Measurements from ENCODE around the gene RAD51B. TPM values are rescaled to one million over a fixed set of nuclear protein-coding genes. Genes with fewer than 3 reads are reported as not detected.

RAD51B gene
- polyA plus RNA-seq, 1 donor (not counting 4 experiments of a cell fraction or from before 2014, with no cell fraction given) = 13.3 TPM

DNA sequence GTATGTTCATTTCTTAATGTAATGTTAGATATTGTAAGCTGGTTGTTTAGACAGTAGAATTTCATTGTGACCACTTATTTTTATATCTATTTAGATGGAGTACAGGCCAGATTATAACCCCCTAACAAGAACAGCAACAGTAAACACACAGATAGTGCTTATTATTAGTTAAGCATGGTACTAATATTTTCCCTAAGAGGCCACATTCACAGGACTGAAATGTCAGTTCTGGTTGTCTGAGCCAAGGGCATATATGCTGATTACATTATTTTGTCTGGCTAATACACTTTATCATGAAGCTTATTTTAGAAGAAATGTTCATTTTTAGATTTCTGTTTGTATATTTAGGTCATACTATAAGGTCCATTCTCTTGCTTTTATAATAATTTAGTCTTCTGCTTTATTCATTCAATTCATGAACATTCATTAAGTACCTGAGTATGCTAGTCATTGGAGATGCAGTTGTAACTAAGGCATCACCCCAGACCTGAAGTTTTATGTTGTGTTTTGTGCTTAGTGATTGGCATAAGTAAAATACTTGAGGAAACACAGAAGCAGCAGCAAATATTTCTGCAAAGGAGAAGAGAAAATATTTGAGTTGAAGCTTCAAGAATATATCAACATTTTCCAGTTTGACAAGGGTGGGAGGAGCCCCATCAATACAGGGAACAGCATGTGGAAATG lies 413.7 kb downstream of the RAD51B start:
- TF ChIP-seq, protein P1, sequence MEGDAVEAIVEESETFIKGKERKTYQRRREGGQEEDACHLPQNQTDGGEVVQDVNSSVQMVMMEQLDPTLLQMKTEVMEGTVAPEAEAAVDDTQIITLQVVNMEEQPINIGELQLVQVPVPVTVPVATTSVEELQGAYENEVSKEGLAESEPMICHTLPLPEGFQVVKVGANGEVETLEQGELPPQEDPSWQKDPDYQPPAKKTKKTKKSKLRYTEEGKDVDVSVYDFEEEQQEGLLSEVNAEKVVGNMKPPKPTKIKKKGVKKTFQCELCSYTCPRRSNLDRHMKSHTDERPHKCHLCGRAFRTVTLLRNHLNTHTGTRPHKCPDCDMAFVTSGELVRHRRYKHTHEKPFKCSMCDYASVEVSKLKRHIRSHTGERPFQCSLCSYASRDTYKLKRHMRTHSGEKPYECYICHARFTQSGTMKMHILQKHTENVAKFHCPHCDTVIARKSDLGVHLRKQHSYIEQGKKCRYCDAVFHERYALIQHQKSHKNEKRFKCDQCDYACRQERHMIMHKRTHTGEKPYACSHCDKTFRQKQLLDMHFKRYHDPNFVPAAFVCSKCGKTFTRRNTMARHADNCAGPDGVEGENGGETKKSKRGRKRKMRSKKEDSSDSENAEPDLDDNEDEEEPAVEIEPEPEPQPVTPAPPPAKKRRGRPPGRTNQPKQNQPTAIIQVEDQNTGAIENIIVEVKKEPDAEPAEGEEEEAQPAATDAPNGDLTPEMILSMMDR (optimal IDR thresholded peaks at IDR 0.05 in 1 of 3, IDR thresholded peaks at IDR 0.05 in 1 of 3, conservative IDR thresholded peaks at IDR 0.05 in 1 of 3; ENCODE audit: extremely low read depth in 1 of 3, insufficient read depth in 2 of 3, low read length in 3 of 3) = no peak
- TF ChIP-seq EZH2 (IDR thresholded peaks at IDR 0.05; ENCODE audit: low read length) = no peak
- Histone ChIP-seq H3K9me1 (ENCODE audit: control insufficient read depth, extremely low read depth, insufficient read depth, low read length) (no peaks in the 10 kb centered on the region), H3K4me1 (ENCODE audit: control insufficient read depth, extremely low read depth, insufficient read depth, low read length) (peaks cover 38% of the 10 kb centered on the region), H3K9me3 (ENCODE audit: control insufficient read depth, low read depth, low read length) (no peaks in the 10 kb centered on the region), H3K27ac (ENCODE audit: control insufficient read depth, insufficient read depth, low read length) (peak overlapping the region; percentile 73), H3K36me3 (ENCODE audit: control insufficient read depth in 2 of 2, extremely low read depth in 1 of 2, insufficient read depth in 2 of 2, low read length in 2 of 2) (no peaks in the 10 kb centered on the region), H3K9ac (ENCODE audit: control insufficient read depth, extremely low read depth, insufficient read depth, low read length) (no peak overlapping the region), H3K27me3 (ENCODE audit: control insufficient read depth, extremely low read depth, insufficient read depth, low read length) (no peaks in the 10 kb centered on the region), H3K4me2 (ENCODE audit: control insufficient read depth, extremely low read depth, insufficient read depth, low read depth, low read length) (peak overlapping the region; percentile 38), H3K4me3 (ENCODE audit: control insufficient read depth in 2 of 3, extremely low read depth in 1 of 3, insufficient read depth in 2 of 3, low read depth in 1 of 3, low read length in 3 of 3) (no peak overlapping the region), H2AFZ (ENCODE audit: control insufficient read depth, low read length) (no peak overlapping the region), H3K79me2 (ENCODE audit: control insufficient read depth, insufficient read depth, low read length) (no peaks in the 10 kb centered on the region), H4K20me1 (ENCODE audit: control insufficient read depth, extremely low read depth, insufficient read depth, low read length) (no peaks in the 10 kb centered on the region)
- dilution Hi-C loops (cut with MboI; ENCODE audit: extremely low pct_ligation_motif_present, low sequenced_read_pairs) = no loop called here
- FAIRE-seq = no peak
- no peak for DNase-seq (ENCODE audit: low read depth, low spot score)

DNA sequence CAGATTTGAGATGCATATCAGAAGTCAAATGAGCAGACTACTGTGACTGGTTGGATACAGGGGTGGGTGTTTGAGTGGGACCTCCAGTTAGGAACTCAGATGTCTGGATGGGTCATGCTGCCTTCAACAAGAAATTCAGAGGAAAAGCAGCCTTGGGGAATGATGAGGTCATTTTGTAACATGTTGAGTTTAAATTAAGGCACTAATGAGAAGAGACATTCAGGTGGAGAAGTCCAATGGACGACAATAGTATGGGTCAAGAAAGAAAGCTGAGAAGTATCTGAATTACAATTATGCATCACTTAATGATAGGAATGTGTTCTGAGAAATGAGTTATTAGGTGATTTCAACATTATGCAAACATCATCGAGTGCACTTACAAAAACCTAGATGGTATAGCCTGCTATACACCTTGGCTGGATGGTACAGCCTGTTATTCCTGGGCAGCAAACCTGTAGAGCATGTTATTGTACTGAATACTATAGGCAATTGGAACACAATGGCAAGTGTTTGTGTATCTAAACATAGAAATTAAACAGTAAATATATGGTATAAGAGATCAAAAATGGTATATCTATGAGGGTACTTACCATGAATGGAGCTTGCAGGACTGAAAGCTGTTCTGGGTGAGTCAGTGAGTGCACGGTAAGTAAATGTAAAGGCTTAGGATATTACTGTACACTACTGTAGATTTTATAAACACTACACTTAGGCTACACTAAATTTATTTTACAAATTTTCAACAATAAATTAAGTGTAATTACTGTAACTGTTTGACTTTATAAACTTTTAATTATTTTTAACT lies 414.7 kb downstream of the RAD51B start:
- no peaks in the 10 kb centered on the region for H3K9me3 ChIP-seq (ENCODE audit: control insufficient read depth, low read depth, low read length)
- DNase-seq (ENCODE audit: low read depth, low spot score) (no peak), FAIRE-seq (peak; percentile 44)
- H2AFZ ChIP-seq (ENCODE audit: control insufficient read depth, low read length) = no peak overlapping the region
- H3K4me3 ChIP-seq (ENCODE audit: control insufficient read depth in 2 of 3, extremely low read depth in 1 of 3, insufficient read depth in 2 of 3, low read depth in 1 of 3, low read length in 3 of 3) = no peak overlapping the region
- dilution Hi-C loops (cut with MboI; ENCODE audit: extremely low pct_ligation_motif_present, low sequenced_read_pairs) = no loop called here
- TF ChIP-seq, protein P1 (optimal IDR thresholded peaks at IDR 0.05 in 1 of 3, IDR thresholded peaks at IDR 0.05 in 1 of 3, conservative IDR thresholded peaks at IDR 0.05 in 1 of 3; ENCODE audit: extremely low read depth in 1 of 3, insufficient read depth in 2 of 3, low read length in 3 of 3) = no peak
- TF ChIP-seq EZH2 (IDR thresholded peaks at IDR 0.05; ENCODE audit: low read length) = no peak
- no peak overlapping the region for H3K4me2 ChIP-seq (ENCODE audit: control insufficient read depth, extremely low read depth, insufficient read depth, low read depth, low read length)
- H3K79me2 ChIP-seq (ENCODE audit: control insufficient read depth, insufficient read depth, low read length) = no peaks in the 10 kb centered on the region
- H3K27ac ChIP-seq (ENCODE audit: control insufficient read depth, insufficient read depth, low read length) = no peak overlapping the region
- H3K27me3 ChIP-seq (ENCODE audit: control insufficient read depth, extremely low read depth, insufficient read depth, low read length) = no peaks in the 10 kb centered on the region
- H3K9me1 ChIP-seq (ENCODE audit: control insufficient read depth, extremely low read depth, insufficient read depth, low read length) = no peaks in the 10 kb centered on the region
- H3K36me3 ChIP-seq (ENCODE audit: control insufficient read depth in 2 of 2, extremely low read depth in 1 of 2, insufficient read depth in 2 of 2, low read length in 2 of 2) = no peaks in the 10 kb centered on the region
- H4K20me1 ChIP-seq (ENCODE audit: control insufficient read depth, extremely low read depth, insufficient read depth, low read length) = no peaks in the 10 kb centered on the region
- H3K4me1 ChIP-seq (ENCODE audit: control insufficient read depth, extremely low read depth, insufficient read depth, low read length) = peaks cover 38% of the 10 kb centered on the region
- H3K9ac ChIP-seq (ENCODE audit: control insufficient read depth, extremely low read depth, insufficient read depth, low read length) = no peak overlapping the region

Data from keratinocyte (primary cell).